ENCODE measurements around the gene ERG28. TPM values are rescaled to one million over a fixed set of nuclear protein-coding genes. Genes with fewer than 3 reads are reported as not detected.

The ERG28 gene, protein sequence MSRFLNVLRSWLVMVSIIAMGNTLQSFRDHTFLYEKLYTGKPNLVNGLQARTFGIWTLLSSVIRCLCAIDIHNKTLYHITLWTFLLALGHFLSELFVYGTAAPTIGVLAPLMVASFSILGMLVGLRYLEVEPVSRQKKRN
- total RNA-seq (ENCODE audit: unreplicated experiment) = 35.0 TPM
- long read RNA-seq, transcript ERG28-201 (5 exons, 2,633 nt) = major isoform, 74 of 84 reads
- long read RNA-seq, partial matches to known transcripts = 4 of 84 reads
- long read RNA-seq, other reads (novel, unspliced or antisense) = 6 of 84 reads

DNA sequence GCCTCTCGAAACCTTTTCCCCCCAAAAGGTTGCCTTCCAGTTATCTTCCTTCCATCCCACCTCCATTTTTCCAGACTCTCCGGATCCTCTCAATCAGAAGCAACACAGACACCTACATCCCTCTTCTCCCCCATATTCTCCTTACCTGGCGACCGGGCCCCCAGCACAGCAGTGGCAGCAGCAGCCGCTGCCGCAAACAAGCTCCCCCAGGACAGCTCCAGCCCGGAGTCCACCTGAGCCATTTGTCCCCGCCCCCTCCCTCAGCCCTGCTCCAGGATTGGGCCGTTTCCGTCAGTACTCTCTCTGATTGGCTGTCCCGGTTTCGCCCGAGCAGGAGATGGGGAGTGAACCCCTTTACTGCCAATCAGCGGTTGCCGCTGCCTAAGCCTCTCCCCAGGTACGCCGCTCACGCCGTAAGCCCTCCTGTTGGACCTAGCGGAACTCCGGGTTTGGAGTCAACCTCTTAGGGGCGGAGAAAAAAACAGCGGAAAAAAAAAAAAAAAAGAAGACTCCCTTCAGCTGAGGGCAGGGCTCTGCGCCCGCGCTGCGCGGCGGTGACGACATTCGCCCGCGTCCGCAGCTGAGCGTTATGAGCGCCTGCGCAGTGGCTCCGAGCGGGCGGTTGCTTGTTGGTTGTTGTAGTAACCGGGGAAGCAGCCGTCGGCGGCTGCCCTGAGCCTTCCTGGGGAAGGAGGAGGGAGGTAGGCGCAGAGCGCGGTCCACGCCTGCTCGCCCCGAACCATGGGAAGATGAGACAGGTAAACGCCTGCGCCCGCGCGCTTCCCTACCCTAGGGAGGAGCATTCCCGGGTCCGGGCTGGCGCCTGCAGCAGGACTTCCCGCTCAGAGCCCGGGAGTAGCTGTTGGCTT is at the start of gene ERG28, which contains the start of gene TTLL5:
ERG28 (minus strand) TSS at position 247 of the 869 bp plus-strand sequence. CDS start 3,374 bp downstream, outside the sequence.
TTLL5 (plus strand) TSS at position 617 of the 869 bp plus-strand sequence. CDS start 1,904 bp downstream, outside the sequence.
- Mint-ChIP-seq H3K27ac (ENCODE audit: unreplicated experiment) (peak within 1 kb of the TSS; percentile 97), H3K4me3 (ENCODE audit: unreplicated experiment) (peak within 1 kb of the TSS; percentile 100), H3K27me3 (ENCODE audit: unreplicated experiment) (peaks cover 6% of the 10 kb centered on the region), H3K36me3 (ENCODE audit: low read depth, unreplicated experiment) (peaks cover 11% of the 10 kb centered on the region), H3K4me1 (ENCODE audit: unreplicated experiment) (peaks cover 40% of the 10 kb centered on the region), H3K9me3 (ENCODE audit: unreplicated experiment) (no peaks in the 10 kb centered on the region)
- peak; percentile 96 for DNase-seq (ENCODE audit: low spot score)
- TF ChIP-seq, protein P1, sequence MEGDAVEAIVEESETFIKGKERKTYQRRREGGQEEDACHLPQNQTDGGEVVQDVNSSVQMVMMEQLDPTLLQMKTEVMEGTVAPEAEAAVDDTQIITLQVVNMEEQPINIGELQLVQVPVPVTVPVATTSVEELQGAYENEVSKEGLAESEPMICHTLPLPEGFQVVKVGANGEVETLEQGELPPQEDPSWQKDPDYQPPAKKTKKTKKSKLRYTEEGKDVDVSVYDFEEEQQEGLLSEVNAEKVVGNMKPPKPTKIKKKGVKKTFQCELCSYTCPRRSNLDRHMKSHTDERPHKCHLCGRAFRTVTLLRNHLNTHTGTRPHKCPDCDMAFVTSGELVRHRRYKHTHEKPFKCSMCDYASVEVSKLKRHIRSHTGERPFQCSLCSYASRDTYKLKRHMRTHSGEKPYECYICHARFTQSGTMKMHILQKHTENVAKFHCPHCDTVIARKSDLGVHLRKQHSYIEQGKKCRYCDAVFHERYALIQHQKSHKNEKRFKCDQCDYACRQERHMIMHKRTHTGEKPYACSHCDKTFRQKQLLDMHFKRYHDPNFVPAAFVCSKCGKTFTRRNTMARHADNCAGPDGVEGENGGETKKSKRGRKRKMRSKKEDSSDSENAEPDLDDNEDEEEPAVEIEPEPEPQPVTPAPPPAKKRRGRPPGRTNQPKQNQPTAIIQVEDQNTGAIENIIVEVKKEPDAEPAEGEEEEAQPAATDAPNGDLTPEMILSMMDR (IDR thresholded peaks at IDR 0.05; ENCODE audit: unreplicated experiment) = no peak

DNA sequence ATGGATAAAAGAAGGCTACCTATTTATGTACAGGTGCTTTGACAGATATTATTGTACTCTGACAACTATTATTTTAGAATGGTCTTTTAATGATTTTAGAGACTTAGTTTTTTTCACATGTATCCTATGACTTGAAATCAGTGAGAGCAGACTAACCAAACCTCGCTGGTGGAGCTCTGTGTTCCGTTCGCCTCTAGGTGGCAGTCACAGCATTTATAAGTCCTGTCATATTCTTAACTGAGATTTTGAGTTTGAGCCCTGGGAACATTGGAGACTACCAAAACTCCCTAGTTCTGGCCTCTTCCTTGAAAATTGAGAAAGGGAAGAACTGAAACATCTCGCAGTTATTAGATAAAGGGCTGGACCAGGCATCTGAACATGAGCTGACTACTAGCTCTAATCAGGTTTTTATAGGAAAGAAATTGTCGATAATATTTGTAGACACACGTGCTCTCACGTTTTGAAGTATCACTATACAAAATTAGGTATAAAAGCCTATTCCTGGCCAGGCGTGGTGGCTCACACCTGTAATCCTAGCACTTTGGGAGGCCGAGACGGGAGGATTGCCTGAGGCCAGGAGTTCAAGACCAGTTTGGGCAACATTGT is 48.6 kb upstream of the ERG28 start:
- no peak overlapping the region for H3K4me3 Mint-ChIP-seq (ENCODE audit: unreplicated experiment)
- H3K27ac Mint-ChIP-seq (ENCODE audit: unreplicated experiment) = no peak overlapping the region
- no peaks in the 10 kb centered on the region for H3K9me3 Mint-ChIP-seq (ENCODE audit: unreplicated experiment)
- peak; percentile 63 for DNase-seq (ENCODE audit: low spot score)
- peaks cover 2% of the 10 kb centered on the region for H3K27me3 Mint-ChIP-seq (ENCODE audit: unreplicated experiment)
- peaks cover 5% of the 10 kb centered on the region for H3K36me3 Mint-ChIP-seq (ENCODE audit: low read depth, unreplicated experiment)
- H3K4me1 Mint-ChIP-seq (ENCODE audit: unreplicated experiment) = peaks cover 4% of the 10 kb centered on the region
- TF ChIP-seq, protein P1 (IDR thresholded peaks at IDR 0.05; ENCODE audit: unreplicated experiment) = peak; percentile 61

DNA sequence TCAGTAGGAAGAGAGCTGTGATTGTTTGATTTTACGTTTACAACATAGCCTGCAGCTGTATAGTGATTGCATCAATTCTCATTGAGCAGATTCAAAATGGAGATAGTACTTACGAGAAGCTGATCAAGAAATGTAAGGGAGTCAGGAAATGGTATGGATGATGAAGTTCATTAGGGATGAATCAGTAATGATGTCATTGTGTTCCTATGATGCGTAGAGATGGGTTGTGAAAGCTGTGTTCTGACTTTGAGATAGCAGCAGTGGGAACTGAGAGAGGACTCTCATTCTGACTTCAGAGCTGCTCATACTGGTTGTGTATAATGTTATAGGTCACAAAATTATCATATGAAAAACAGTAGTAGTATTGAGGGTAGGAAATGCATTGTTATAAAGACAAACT is 44.3 kb upstream of the ERG28 start:
- no peaks in the 10 kb centered on the region for H3K9me3 Mint-ChIP-seq (ENCODE audit: unreplicated experiment)
- peaks cover 2% of the 10 kb centered on the region for H3K27me3 Mint-ChIP-seq (ENCODE audit: unreplicated experiment)
- peaks cover 13% of the 10 kb centered on the region for H3K36me3 Mint-ChIP-seq (ENCODE audit: low read depth, unreplicated experiment)
- H3K27ac Mint-ChIP-seq (ENCODE audit: unreplicated experiment) = no peak overlapping the region
- H3K4me1 Mint-ChIP-seq (ENCODE audit: unreplicated experiment) = peaks cover 4% of the 10 kb centered on the region
- H3K4me3 Mint-ChIP-seq (ENCODE audit: unreplicated experiment) = no peak overlapping the region
- DNase-seq (ENCODE audit: low spot score) = no peak
- TF ChIP-seq, protein P1 (IDR thresholded peaks at IDR 0.05; ENCODE audit: unreplicated experiment) = no peak

DNA sequence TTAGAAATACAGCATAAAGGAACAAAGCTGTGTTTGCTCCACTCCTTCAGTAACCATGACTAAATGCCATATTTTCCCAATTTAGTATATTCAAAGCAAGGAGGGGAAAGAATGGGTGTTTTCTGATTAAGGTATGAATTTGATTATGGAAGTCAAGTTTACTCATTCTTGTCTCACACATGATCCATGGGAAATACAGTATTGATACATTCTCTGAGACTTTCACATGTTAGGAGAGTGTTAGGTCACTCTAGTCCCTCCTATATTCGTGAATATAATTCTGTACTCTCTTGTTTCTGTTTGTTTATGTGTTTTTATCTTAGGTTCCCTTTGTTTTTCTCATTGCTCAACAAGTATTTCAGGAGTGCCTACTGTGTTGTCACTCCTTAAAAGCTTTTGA is 42.8 kb upstream of the ERG28 start:
- Mint-ChIP-seq H3K27me3 (ENCODE audit: unreplicated experiment) (peaks cover 2% of the 10 kb centered on the region), H3K36me3 (ENCODE audit: low read depth, unreplicated experiment) (peaks cover 19% of the 10 kb centered on the region), H3K4me1 (ENCODE audit: unreplicated experiment) (peaks cover 4% of the 10 kb centered on the region), H3K27ac (ENCODE audit: unreplicated experiment) (no peak overlapping the region), H3K9me3 (ENCODE audit: unreplicated experiment) (no peaks in the 10 kb centered on the region), H3K4me3 (ENCODE audit: unreplicated experiment) (no peak overlapping the region)
- DNase-seq (ENCODE audit: low spot score) = no peak
- TF ChIP-seq, protein P1 (IDR thresholded peaks at IDR 0.05; ENCODE audit: unreplicated experiment) = no peak

Measured in endothelial cell (in vitro differentiated cells).